ENCODE results near the gene TOP3A. TPM values are rescaled to one million over a fixed set of nuclear protein-coding genes. Genes with fewer than 3 reads are reported as not detected.

TOP3A gene
- total and polyA plus RNA-seq, 2 donors (not counting 1 experiment from before 2014, with no cell fraction given) = 13.4 to 55.8 TPM

DNA sequence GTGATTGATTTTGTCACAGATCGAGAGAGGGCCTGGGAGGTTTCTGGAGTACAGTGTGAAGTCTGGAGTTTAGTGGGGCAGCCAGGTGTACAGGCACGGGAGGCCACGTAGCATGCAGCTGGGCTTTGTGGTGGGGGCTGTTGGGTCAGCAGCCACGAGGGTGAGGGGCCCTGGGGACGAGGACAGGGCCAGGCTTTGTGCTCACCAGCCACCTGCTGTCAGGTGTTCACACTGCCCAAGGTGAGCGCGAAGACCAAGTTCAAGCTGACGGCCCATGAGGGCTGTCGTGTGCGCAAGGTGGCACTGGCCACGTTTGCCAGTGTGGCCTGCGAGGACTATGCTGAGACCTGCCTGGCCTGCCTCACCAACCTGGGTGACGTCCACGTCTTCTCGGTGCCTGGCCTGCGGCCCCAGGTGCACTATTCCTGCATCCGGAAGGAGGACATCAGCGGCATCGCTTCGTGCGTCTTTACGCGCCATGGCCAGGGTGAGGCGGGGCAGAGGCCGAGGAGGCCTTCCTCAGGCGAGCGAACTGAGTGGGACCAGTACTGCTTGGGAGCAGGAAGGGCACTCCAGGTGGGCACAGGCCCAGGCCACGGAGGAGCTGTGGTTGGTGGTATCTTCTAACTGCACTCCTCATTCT, 73.4 kb downstream of the TOP3A start:
- Histone ChIP-seq H3K36me3 (replicated peaks in 1 of 2; ENCODE audit: control extremely low read depth in 1 of 2, control insufficient read depth in 1 of 2, extremely low read depth in 1 of 2, insufficient read depth in 2 of 2, low read length in 1 of 2) (peaks cover 5 to 24% of the 10 kb centered on the region in 2 experiments), H4K20me1 (ENCODE audit: control insufficient read depth, insufficient read depth, low read length, poor library complexity, severe bottlenecking) (no peaks in the 10 kb centered on the region), H3K4me1 (ENCODE audit: control insufficient read depth in 2 of 2, insufficient read depth in 2 of 2, low read length in 2 of 2) (no peaks in the 10 kb centered on the region), H3K4me3 (ENCODE audit: control extremely low read depth in 1 of 5, extremely low read depth in 1 of 5, insufficient read depth in 1 of 5, low read depth in 2 of 5, low read length in 4 of 5) (no peak overlapping the region), H3K27ac (ENCODE audit: low read length in 2 of 2) (no peak overlapping the region), H3K27me3 (replicated peaks in 1 of 4; ENCODE audit: control extremely low read depth in 1 of 4, control insufficient read depth in 3 of 4, insufficient read depth in 4 of 4, low read length in 3 of 4) (no peaks in the 10 kb centered on the region), H3K4me2 (replicated peaks; ENCODE audit: low read depth, low read length, poor library complexity, severe bottlenecking) (no peak overlapping the region), H3K79me2 (ENCODE audit: control insufficient read depth, insufficient read depth, low read length) (no peaks in the 10 kb centered on the region), H3K9ac (ENCODE audit: low read length) (no peak overlapping the region), H3K9me3 (ENCODE audit: control extremely low read depth in 1 of 3, control insufficient read depth in 2 of 3, insufficient read depth in 1 of 3, low read length in 2 of 3) (no peaks in the 10 kb centered on the region), H2AFZ (ENCODE audit: insufficient read depth, low read depth, low read length, poor library complexity, severe bottlenecking) (no peak overlapping the region)
- no peak for ATAC-seq (ENCODE audit: low read depth)
- intact Hi-C loops (cut with micrococcal nuclease) = no loop called here
- 95% methylated on average over 27 of the region's 28 CpGs for WGBS (ENCODE audit: insufficient coverage)
- CTCF ChIA-PET = no interaction called here
- no peak for DNase-seq
- Mint-ChIP-seq H3K4me3 (no peak overlapping the region), H3K9me3 (ENCODE audit: insufficient read depth) (no peaks in the 10 kb centered on the region), H3K27me3 (no peaks in the 10 kb centered on the region), H3K27ac (no peak overlapping the region), H3K4me1 (no peaks in the 10 kb centered on the region)
- POLR2A ChIA-PET = no interaction called here
- TF ChIP-seq, protein P1, sequence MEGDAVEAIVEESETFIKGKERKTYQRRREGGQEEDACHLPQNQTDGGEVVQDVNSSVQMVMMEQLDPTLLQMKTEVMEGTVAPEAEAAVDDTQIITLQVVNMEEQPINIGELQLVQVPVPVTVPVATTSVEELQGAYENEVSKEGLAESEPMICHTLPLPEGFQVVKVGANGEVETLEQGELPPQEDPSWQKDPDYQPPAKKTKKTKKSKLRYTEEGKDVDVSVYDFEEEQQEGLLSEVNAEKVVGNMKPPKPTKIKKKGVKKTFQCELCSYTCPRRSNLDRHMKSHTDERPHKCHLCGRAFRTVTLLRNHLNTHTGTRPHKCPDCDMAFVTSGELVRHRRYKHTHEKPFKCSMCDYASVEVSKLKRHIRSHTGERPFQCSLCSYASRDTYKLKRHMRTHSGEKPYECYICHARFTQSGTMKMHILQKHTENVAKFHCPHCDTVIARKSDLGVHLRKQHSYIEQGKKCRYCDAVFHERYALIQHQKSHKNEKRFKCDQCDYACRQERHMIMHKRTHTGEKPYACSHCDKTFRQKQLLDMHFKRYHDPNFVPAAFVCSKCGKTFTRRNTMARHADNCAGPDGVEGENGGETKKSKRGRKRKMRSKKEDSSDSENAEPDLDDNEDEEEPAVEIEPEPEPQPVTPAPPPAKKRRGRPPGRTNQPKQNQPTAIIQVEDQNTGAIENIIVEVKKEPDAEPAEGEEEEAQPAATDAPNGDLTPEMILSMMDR (IDR thresholded peaks at IDR 0.05) = no peak
- TF ChIP-seq EZH2 (IDR thresholded peaks at IDR 0.05; ENCODE audit: borderline replicate concordance, insufficient read depth, low read depth, low read length, poor library complexity, severe bottlenecking) = no peak

DNA sequence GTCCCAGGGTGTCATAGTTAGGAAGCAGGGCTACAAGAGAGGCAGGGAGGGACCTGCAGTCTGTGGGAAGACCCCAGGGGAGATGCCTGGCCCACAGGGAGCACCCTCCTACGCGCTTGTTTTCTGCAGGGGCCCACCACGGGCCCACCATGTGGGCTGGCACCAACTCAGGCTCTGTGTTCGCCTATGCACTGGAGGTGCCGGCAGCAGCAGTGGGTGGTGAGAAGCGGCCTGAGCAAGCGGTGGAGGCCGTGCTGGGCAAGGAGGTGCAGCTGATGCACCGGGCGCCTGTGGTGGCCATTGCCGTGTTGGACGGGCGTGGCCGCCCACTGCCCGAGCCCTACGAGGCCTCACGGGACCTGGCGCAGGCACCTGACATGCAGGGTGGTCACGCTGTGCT, 74.3 kb downstream of the TOP3A start:
- intact Hi-C loops (cut with micrococcal nuclease) = no loop called here
- no peaks in the 10 kb centered on the region for H3K27me3 ChIP-seq (replicated peaks in 1 of 4; ENCODE audit: control extremely low read depth in 1 of 4, control insufficient read depth in 3 of 4, insufficient read depth in 4 of 4, low read length in 3 of 4)
- POLR2A ChIA-PET = no interaction called here
- 93% methylated on average over 19 of the region's 19 CpGs for WGBS (ENCODE audit: insufficient coverage)
- H3K36me3 ChIP-seq (replicated peaks in 1 of 2; ENCODE audit: control extremely low read depth in 1 of 2, control insufficient read depth in 1 of 2, extremely low read depth in 1 of 2, insufficient read depth in 2 of 2, low read length in 1 of 2) = peaks cover 3 to 19% of the 10 kb centered on the region in 2 experiments
- ATAC-seq (ENCODE audit: low read depth) (no peak), DNase-seq (no peak)
- H3K4me1 ChIP-seq (ENCODE audit: control insufficient read depth in 2 of 2, insufficient read depth in 2 of 2, low read length in 2 of 2) = no peaks in the 10 kb centered on the region
- CTCF ChIA-PET = no interaction called here
- no peak overlapping the region for H3K9ac ChIP-seq (ENCODE audit: low read length)
- no peaks in the 10 kb centered on the region for H3K9me3 Mint-ChIP-seq (ENCODE audit: insufficient read depth)
- H3K4me3 ChIP-seq (ENCODE audit: control extremely low read depth in 1 of 5, extremely low read depth in 1 of 5, insufficient read depth in 1 of 5, low read depth in 2 of 5, low read length in 4 of 5) = no peak overlapping the region
- H3K9me3 ChIP-seq (ENCODE audit: control extremely low read depth in 1 of 3, control insufficient read depth in 2 of 3, insufficient read depth in 1 of 3, low read length in 2 of 3) = no peaks in the 10 kb centered on the region
- no peaks in the 10 kb centered on the region for H3K27me3 Mint-ChIP-seq
- no peaks in the 10 kb centered on the region for H3K4me1 Mint-ChIP-seq
- H3K4me3 Mint-ChIP-seq = no peak overlapping the region
- no peak for TF ChIP-seq EZH2 (IDR thresholded peaks at IDR 0.05; ENCODE audit: borderline replicate concordance, insufficient read depth, low read depth, low read length, poor library complexity, severe bottlenecking)
- TF ChIP-seq, protein P1 (IDR thresholded peaks at IDR 0.05) = no peak
- no peak overlapping the region for H2AFZ ChIP-seq (ENCODE audit: insufficient read depth, low read depth, low read length, poor library complexity, severe bottlenecking)
- H3K79me2 ChIP-seq (ENCODE audit: control insufficient read depth, insufficient read depth, low read length) = no peaks in the 10 kb centered on the region
- H3K27ac ChIP-seq (ENCODE audit: low read length in 2 of 2) = no peak overlapping the region
- H3K4me2 ChIP-seq (replicated peaks; ENCODE audit: low read depth, low read length, poor library complexity, severe bottlenecking) = no peak overlapping the region
- no peak overlapping the region for H3K27ac Mint-ChIP-seq
- no peaks in the 10 kb centered on the region for H4K20me1 ChIP-seq (ENCODE audit: control insufficient read depth, insufficient read depth, low read length, poor library complexity, severe bottlenecking)
